IPS-18a (cell line): ENCODE results near the gene CDK14.

ENCODE experiments used
- H3K27ac ChIP-seq: one replicate; pipeline ENCODE4 v1.5.1; 2013; ENCODE audit warnings: low read length
- H3K27me3 ChIP-seq: one replicate; pipeline ENCODE4 v1.6.1; 2013; ENCODE audit warnings: mild to moderate bottlenecking, low read length; ENCODE audit not compliant: control insufficient read depth, insufficient read depth
- H3K36me3 ChIP-seq: one replicate; pipeline ENCODE4 v1.6.1; 2013; ENCODE audit warnings: low read depth, low read length; ENCODE audit not compliant: control insufficient read depth
- H3K4me1 ChIP-seq: one replicate; pipeline ENCODE4 v1.6.1; 2013; ENCODE audit warnings: low read depth, low read length; ENCODE audit not compliant: control insufficient read depth
- H3K4me3 ChIP-seq: one replicate; pipeline ENCODE4 v1.5.1; 2013; ENCODE audit warnings: low read length
- H3K9ac ChIP-seq: one replicate; pipeline ENCODE4 v1.6.1; 2013; ENCODE audit warnings: mild to moderate bottlenecking, low read length, moderate library complexity
- H3K9me3 ChIP-seq: one replicate; pipeline ENCODE4 v1.6.1; 2013; ENCODE audit warnings: low read depth, low read length; ENCODE audit not compliant: control insufficient read depth

CDK14 gene

DNA sequence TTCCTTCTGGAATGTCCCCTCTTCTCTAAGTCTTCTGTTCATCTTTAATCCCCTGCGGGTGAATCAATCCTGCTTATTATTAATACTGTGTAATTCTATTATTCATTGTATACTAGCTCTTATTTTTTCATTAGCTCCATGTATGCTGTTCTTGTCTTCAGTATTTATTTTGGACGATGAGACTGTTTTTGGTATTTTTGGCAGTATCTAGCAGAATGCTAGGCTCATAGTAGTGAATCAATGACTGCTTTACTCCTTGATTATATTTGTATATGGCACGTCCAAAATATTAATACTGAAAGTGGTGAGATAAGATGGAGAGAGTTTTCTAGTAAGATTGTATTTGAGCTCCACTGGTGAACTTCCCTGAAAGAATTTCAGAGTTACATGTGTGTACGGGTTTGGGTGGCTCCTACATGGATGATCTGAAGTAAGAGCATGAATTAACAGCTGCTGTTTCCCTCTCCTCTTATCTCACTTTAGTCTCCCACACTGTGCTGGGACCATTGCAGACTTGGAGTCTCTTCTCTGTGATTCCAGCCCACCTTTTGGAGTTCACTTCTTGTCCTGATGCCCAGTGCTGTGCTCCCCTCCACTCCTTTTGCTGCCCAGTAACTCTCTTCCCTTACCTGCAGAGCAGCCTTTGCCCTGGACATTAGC lies 226.0 kb downstream of the CDK14 start:
- no peaks in the 10 kb centered on the region for H3K9me3 ChIP-seq
- peaks cover 5% of the 10 kb centered on the region for H3K4me1 ChIP-seq
- no peaks in the 10 kb centered on the region for H3K27me3 ChIP-seq
- H3K4me3 ChIP-seq = no peak overlapping the region
- H3K36me3 ChIP-seq = no peaks in the 10 kb centered on the region
- no peak overlapping the region for H3K27ac ChIP-seq
- H3K9ac ChIP-seq = no peak overlapping the region

DNA sequence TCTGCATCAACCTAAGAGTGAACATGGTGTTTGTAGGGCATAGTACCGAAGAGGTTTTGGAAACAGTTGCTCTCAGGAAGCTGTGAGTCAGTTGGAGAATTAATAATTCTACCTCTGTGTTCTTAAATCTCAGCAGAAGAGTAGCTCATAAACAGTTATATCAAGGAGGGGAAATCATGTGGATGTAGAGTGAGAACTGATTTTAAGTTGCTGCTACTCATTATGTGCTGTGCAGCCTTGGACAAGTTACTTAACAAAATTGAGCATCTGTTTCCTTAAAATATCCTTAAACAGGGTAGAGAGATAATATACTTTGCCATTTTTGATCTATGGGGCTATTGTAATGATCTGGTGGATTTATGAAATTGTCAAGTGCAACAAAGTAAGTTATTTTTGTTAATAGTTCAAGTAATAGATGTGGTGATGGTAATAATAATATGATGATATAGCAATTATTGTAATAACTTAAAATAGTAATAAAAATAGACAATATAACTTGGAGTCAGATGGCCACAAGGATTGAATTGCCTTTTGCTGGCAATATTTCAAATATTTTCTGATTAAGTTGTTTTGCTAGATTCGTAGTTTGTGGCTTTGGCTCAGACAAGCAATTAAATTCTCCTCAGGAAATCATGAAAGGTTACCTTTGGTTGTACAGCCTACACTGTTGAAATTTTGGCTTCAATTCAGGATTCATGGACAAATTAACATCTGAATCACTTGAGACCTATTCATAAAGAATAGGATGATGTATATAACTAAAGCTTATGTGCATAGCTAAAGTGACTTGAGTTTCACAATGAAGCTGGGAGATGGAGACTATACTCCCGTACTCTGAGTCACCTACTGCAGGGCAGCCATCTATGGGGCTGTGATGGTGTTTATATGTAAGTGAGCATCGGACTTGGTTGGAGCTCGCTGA lies 228.5 kb downstream of the CDK14 start:
- no peaks in the 10 kb centered on the region for H3K27me3 ChIP-seq
- no peak overlapping the region for H3K27ac ChIP-seq
- no peaks in the 10 kb centered on the region for H3K9me3 ChIP-seq
- H3K9ac ChIP-seq = no peak overlapping the region
- no peaks in the 10 kb centered on the region for H3K4me1 ChIP-seq
- no peak overlapping the region for H3K4me3 ChIP-seq
- H3K36me3 ChIP-seq = no peaks in the 10 kb centered on the region

DNA sequence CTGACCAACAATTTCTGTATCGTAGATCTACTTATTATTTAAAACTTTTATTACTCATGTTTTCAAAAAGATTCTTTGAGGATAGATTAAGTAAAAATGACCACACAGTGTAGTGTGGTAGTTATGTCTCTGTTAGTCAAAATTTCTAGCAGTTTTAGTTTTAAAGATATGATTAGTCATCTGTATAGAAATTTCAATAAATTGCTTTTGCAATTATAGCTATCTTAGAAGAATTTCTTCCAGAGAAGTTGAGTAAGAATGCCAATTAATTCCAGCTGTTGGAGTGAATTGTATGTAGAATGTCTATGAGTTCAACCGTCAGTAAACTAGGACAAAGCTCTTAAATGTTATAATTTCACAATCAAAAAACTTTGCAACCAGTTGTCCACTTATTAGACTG lies 229.7 kb downstream of the CDK14 start:
- no peaks in the 10 kb centered on the region for H3K9me3 ChIP-seq
- H3K27ac ChIP-seq = no peak overlapping the region
- no peaks in the 10 kb centered on the region for H3K27me3 ChIP-seq
- H3K36me3 ChIP-seq = no peaks in the 10 kb centered on the region
- H3K4me3 ChIP-seq = no peak overlapping the region
- H3K9ac ChIP-seq = no peak overlapping the region
- H3K4me1 ChIP-seq = no peaks in the 10 kb centered on the region

DNA sequence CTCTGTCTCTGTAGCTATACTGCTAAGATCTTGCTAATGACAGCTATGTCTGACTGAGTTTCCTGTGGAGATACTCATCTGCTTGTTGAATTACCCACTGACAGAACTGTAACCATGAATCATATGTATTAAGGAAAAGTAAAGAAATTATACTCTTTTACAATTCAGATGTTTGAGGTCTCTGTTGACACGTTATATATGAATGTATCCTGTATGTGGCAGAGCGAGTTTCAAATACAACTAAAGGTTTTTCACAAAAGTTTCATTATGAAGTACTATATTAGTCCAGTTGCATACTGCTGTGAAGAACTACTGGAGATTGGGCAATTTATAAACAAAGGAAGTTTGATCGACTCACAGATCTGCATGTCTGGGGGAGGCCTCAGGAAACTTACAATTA lies 232.5 kb downstream of the CDK14 start:
- Histone ChIP-seq H3K4me3 (no peak overlapping the region), H3K9me3 (no peaks in the 10 kb centered on the region), H3K9ac (no peak overlapping the region), H3K36me3 (no peaks in the 10 kb centered on the region), H3K27ac (no peak overlapping the region), H3K27me3 (no peaks in the 10 kb centered on the region), H3K4me1 (no peaks in the 10 kb centered on the region)

DNA sequence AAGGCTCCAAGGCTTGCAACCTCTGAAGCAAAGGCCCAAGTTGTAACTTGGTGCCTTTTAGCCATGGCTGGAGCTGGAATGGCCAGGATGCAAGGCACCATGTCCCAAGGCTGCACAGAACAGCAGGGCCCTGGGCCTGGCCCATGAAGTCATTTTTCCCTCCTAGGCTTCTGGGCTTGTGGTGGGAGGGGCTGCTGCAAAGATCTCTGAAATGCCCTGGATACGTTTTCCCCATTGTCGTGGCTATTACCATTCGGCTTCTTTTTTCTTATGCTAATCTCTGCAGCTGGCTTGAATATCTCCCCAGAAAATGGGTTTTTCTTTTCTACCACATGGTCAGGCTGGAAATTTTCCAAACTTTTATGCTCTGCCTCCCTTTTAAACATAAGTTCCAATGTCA lies 234.2 kb downstream of the CDK14 start:
- no peak overlapping the region for H3K27ac ChIP-seq
- no peaks in the 10 kb centered on the region for H3K27me3 ChIP-seq
- H3K4me3 ChIP-seq = no peak overlapping the region
- no peak overlapping the region for H3K9ac ChIP-seq
- no peaks in the 10 kb centered on the region for H3K9me3 ChIP-seq
- H3K4me1 ChIP-seq = no peaks in the 10 kb centered on the region
- H3K36me3 ChIP-seq = no peaks in the 10 kb centered on the region

DNA sequence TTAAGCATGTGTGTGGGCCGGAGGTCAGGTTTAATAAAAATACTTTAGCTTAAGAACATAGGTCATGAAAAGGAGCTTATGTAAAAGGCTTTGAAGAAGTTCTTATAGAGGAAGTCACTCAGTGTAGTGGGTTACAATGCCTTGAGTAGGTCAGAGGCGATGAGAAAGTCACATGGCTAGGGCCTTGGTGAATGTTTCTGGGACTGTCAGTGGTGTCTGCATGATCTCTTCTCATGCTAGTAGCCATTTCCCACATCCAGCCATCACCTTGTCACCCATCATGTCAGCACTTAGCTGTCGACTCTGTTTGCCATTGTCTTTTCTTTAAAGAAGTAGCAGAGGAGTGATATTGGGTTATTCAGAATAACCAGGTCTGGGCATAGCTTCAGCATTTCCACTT lies 236.6 kb downstream of the CDK14 start:
- no peaks in the 10 kb centered on the region for H3K4me1 ChIP-seq
- no peak overlapping the region for H3K4me3 ChIP-seq
- no peaks in the 10 kb centered on the region for H3K36me3 ChIP-seq
- H3K9ac ChIP-seq = no peak overlapping the region
- H3K27ac ChIP-seq = no peak overlapping the region
- H3K27me3 ChIP-seq = no peaks in the 10 kb centered on the region
- no peaks in the 10 kb centered on the region for H3K9me3 ChIP-seq

DNA sequence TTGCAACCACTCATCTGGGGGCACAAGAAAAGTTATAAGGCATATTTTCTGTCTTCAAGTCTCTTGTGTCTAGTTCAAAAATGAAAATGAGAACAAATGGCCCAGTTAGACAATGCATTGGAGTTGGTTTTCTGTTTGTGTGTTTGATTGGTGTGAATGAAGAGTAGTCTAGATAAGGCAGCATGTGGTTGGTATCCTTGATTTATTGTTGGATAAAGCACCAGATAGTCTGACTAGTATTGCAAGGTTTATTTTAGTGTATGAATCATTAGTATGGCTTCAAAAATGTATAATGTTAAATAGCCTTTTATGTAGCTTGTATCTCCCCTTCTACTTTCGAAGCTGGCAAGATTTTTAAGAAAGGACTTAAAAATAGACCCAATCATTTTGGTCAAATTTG lies 237.3 kb downstream of the CDK14 start:
- H3K36me3 ChIP-seq = no peaks in the 10 kb centered on the region
- H3K9me3 ChIP-seq = no peaks in the 10 kb centered on the region
- H3K27me3 ChIP-seq = no peaks in the 10 kb centered on the region
- no peak overlapping the region for H3K9ac ChIP-seq
- H3K4me3 ChIP-seq = no peak overlapping the region
- H3K27ac ChIP-seq = no peak overlapping the region
- no peaks in the 10 kb centered on the region for H3K4me1 ChIP-seq

DNA sequence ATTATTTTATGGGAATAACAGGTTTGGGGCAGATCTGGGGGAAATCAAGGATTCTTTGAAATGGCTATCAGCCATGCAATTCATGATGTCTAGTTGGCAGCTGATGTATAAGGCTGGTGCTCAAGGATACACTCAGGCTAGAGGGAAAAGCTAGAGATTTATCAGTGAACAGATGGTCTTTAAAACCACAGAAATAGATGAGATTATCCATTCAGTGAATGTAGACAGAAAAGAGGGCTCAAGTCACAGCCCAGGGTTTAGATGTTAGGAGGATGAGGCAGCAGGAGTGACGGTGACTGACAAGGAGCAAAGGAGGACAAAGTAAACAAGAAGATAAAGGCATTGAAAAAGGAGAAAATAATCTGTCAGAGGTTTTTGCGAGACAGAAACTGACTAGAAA lies 238.7 kb downstream of the CDK14 start:
- Histone ChIP-seq H3K36me3 (no peaks in the 10 kb centered on the region), H3K9ac (no peak overlapping the region), H3K4me1 (no peaks in the 10 kb centered on the region), H3K27ac (no peak overlapping the region), H3K27me3 (no peaks in the 10 kb centered on the region), H3K4me3 (no peak overlapping the region), H3K9me3 (no peaks in the 10 kb centered on the region)

DNA sequence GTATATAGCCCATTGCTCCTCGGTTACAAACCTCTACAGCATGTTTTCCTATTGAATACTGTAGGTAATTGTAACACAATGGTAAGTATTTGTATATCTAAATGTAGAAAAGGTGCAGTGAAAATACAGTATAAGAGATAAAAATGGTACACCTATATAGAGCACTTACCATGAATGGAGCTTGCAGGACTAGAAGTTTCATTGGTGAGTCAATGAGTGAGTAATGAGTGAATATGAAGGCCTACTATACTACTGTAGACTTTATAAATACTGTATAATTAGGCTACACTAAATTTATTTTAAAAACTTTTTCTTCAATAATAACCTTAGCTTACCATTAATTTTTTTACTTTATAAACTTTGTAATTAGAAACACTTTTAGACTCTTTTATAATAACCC lies 239.7 kb downstream of the CDK14 start:
- no peak overlapping the region for H3K4me3 ChIP-seq
- H3K36me3 ChIP-seq = no peaks in the 10 kb centered on the region
- H3K4me1 ChIP-seq = no peaks in the 10 kb centered on the region
- H3K9ac ChIP-seq = no peak overlapping the region
- no peaks in the 10 kb centered on the region for H3K9me3 ChIP-seq
- no peak overlapping the region for H3K27ac ChIP-seq
- no peaks in the 10 kb centered on the region for H3K27me3 ChIP-seq

DNA sequence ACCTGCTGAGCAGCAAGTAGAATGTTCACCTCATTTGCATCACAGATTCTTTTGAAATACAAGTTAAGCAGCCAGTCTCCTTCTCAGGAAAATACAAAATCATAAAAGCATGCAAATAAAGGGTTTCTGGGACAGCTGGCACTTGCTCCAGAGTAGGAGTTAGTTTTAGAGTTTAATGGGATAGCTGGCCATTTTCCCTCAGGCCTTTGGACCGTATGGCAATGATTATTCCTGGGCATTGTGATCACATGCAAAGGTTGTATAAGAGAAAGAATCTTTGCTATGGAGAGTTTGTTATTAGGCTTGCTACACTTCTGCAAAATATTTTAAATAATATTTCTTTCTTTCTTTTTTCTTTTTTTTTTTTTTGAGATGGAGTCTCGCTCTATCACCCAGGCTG lies 240.8 kb downstream of the CDK14 start:
- no peaks in the 10 kb centered on the region for H3K9me3 ChIP-seq
- no peak overlapping the region for H3K27ac ChIP-seq
- H3K36me3 ChIP-seq = no peaks in the 10 kb centered on the region
- H3K4me3 ChIP-seq = no peak overlapping the region
- H3K9ac ChIP-seq = no peak overlapping the region
- no peaks in the 10 kb centered on the region for H3K27me3 ChIP-seq
- H3K4me1 ChIP-seq = no peaks in the 10 kb centered on the region

DNA sequence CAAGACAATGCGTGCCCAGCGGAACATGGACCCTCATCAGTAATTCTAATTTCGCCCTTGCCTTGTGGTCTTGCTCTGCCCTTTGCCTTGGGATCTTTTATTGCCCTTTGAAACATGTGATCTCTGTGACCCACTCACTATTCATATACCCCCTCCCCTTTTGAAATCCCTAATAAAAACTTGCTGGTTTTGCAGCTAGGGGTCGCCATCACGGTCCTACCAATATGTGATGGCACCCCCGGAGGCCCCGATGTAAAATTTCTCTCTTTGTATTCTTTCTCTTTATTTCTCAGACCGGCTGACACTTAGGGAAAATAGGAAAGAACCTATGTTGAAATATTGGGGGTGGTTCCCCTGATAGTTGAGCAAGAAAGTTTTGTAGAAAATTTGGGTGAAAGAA lies 242.7 kb downstream of the CDK14 start:
- H3K27ac ChIP-seq = no peak overlapping the region
- H3K4me3 ChIP-seq = no peak overlapping the region
- H3K36me3 ChIP-seq = no peaks in the 10 kb centered on the region
- no peaks in the 10 kb centered on the region for H3K4me1 ChIP-seq
- H3K9me3 ChIP-seq = no peaks in the 10 kb centered on the region
- no peak overlapping the region for H3K9ac ChIP-seq
- H3K27me3 ChIP-seq = no peaks in the 10 kb centered on the region

DNA sequence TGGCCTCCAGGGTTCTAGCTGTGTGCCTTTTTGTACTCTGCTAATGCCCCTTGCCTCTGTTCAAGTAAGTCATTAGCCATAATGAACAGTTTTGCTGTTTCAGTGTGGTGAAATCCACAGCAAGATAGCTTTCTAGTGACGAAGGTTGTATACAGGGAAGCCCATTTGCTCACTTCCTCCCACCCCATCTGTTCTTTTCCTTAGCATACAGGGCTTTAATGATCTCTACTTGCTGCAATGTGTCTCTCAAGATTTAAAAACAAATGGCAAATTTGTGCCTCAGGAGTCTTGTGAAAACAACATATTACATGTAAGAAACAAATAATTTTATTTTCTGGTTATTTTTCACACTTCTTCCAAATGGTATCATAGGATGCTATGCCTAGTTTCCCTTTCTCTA lies 243.2 kb downstream of the CDK14 start:
- Histone ChIP-seq H3K9me3 (no peaks in the 10 kb centered on the region), H3K27ac (no peak overlapping the region), H3K36me3 (no peaks in the 10 kb centered on the region), H3K4me3 (no peak overlapping the region), H3K9ac (no peak overlapping the region), H3K4me1 (no peaks in the 10 kb centered on the region), H3K27me3 (no peaks in the 10 kb centered on the region)
